DND-41 (cell line): ENCODE data around the gene BBLN.

ENCODE experiments used
- EZH2 ChIP-seq: IDR thresholded peaks from 3 replicates; pipeline ENCODE4 v1.6.1; 2012; ENCODE audit warnings: borderline replicate concordance, low read depth, mild to moderate bottlenecking, moderate library complexity, low read length, inconsistent platforms; ENCODE audit not compliant: severe bottlenecking
- TF ChIP-seq, protein P1 (sequence below): IDR thresholded peaks from 2 replicates; pipeline ENCODE4 v1.5.1; 2012; ENCODE audit warnings: borderline replicate concordance, low read length, moderate library complexity, mild to moderate bottlenecking; ENCODE audit not compliant: poor library complexity, severe bottlenecking; ENCODE audit errors: extremely low read depth

DNA sequence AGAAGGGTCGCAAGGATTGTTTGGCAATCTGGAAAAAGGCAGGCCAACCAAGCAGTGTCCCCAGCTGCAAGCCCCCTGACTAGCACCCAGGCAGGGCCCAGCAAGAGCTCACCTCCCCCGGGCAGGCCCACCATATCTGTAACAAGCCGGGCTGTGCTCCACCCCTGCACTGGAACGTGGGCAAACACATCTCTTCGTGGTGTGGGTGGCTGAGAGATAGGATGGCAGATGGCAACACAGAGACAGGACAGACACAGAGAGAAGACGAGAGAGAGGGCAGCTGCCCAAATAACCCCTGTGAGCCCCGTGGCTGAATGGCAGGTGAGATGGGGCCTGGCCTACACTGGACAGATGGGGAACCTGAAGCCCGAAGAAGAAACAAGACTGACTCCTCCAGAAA lies 9.4 kb downstream of the BBLN start:
- TF ChIP-seq, protein P1, sequence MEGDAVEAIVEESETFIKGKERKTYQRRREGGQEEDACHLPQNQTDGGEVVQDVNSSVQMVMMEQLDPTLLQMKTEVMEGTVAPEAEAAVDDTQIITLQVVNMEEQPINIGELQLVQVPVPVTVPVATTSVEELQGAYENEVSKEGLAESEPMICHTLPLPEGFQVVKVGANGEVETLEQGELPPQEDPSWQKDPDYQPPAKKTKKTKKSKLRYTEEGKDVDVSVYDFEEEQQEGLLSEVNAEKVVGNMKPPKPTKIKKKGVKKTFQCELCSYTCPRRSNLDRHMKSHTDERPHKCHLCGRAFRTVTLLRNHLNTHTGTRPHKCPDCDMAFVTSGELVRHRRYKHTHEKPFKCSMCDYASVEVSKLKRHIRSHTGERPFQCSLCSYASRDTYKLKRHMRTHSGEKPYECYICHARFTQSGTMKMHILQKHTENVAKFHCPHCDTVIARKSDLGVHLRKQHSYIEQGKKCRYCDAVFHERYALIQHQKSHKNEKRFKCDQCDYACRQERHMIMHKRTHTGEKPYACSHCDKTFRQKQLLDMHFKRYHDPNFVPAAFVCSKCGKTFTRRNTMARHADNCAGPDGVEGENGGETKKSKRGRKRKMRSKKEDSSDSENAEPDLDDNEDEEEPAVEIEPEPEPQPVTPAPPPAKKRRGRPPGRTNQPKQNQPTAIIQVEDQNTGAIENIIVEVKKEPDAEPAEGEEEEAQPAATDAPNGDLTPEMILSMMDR, result no peak
- no peak for TF ChIP-seq EZH2
